A549 (cell line): ENCODE results near the gene ENTR1. TPM values are rescaled to one million over a fixed set of nuclear protein-coding genes. Genes with fewer than 3 reads are reported as not detected.

Experiments
- ATAC-seq, 2 experiments: fragments of 200-7000 bp in 1 of 2; fragments of >200 bp in 1 of 2; cut with Nextera tagmentation in 1 of 2; cut with Tn5 transposase in 1 of 2; 3 replicates each; pipeline versions ENCODE4 v1.8.0 to v1.9.1; 2018 to 2020; ENCODE audit warnings: mild to moderate bottlenecking in 1 of 2, moderate library complexity in 1 of 2
- CTCF ChIA-PET: fragments of 300-600 bp; sonication (Branson Sonifier 250); formaldehyde crosslinking; extraction: SDS; loops from one replicate; lab custom pipeline; 2021; ENCODE audit warnings: antibody characterized with exemption, inconsistent platforms; lab: Yijun Ruan, JAX
- POLR2A ChIA-PET: fragments of 350-600 bp; formaldehyde crosslinking; extraction: SDS; loops from one replicate; lab custom pipeline; 2021; ENCODE audit warnings: antibody characterized with exemption, inconsistent platforms; lab: Yijun Ruan, JAX
- DNase-seq, 2 experiments: peaks; one replicate each; pipeline versions ENCODE4 v3.0.0 to v3.0.0-alpha.2; 2011 to 2016; ENCODE audit warnings: low read depth in 1 of 2, low spot score in 1 of 2
- FAIRE-seq: peaks from 2 replicates; lab custom pipeline; 2011; peaks lifted over from hg19 to GRCh38; lab: Jason Lieb, UNC
- H3K27ac ChIP-seq, 2 experiments: fragments of >200 bp; sonication (Bioruptor Twin); formaldehyde crosslinking; 3 replicates each; pipeline ENCODE4 v1.5.1; 2016 to 2017
- H3K4me1 ChIP-seq: fragments of >200 bp; sonication (Bioruptor Twin); formaldehyde crosslinking; 3 replicates; pipeline ENCODE4 v1.6.1; 2016
- H3K4me2 ChIP-seq: fragments of >200 bp; sonication (Bioruptor Twin); formaldehyde crosslinking; 3 replicates; pipeline ENCODE4 v1.6.1; 2016
- H3K4me3 ChIP-seq: fragments of >200 bp; sonication (Bioruptor Twin); formaldehyde crosslinking; 3 replicates; pipeline ENCODE4 v1.5.1; 2016
- H3K9me3 ChIP-seq: fragments of >200 bp; sonication (Bioruptor Twin); formaldehyde crosslinking; 3 replicates; pipeline ENCODE4 v1.6.1; 2016
- BCL3 ChIP-seq: fragments of >200 bp; sonication (Bioruptor Twin); formaldehyde crosslinking; IDR thresholded peaks from 3 replicates; pipeline ENCODE4 v1.6.1; 2016
- CBX2 ChIP-seq: fragments of 200-600 bp; sonication (generic); IDR thresholded peaks from 2 replicates; pipeline ENCODE4 v1.6.1; 2016; ENCODE audit warnings: low read depth, mild to moderate bottlenecking, borderline replicate concordance
- CTCF ChIP-seq: fragments of >200 bp; sonication (Bioruptor Twin); formaldehyde crosslinking; IDR thresholded peaks from 3 replicates; pipeline ENCODE4 v1.5.1; 2016
- FOXS1 ChIP-seq: fragments of 250-450 bp; sonication (Bioruptor Pico); IDR thresholded peaks from 2 replicates; pipeline ENCODE4 v1.5.0; 2020; ENCODE audit warnings: mild to moderate bottlenecking, moderate library complexity
- HDAC2 ChIP-seq: fragments of 200-600 bp; sonication (generic); IDR thresholded peaks from 2 replicates; pipeline ENCODE4 v1.6.1; 2016
- HOXA7 ChIP-seq: fragments of 250-450 bp; sonication (Bioruptor Pico); IDR thresholded peaks from 2 replicates; pipeline ENCODE4 v1.5.0; 2020; ENCODE audit warnings: mild to moderate bottlenecking, moderate library complexity
- JUNB ChIP-seq: fragments of >200 bp; sonication (Bioruptor Twin); formaldehyde crosslinking; IDR thresholded peaks from 2 replicates; pipeline ENCODE4 v1.6.1; 2016
- KDM5A ChIP-seq: fragments of 200-600 bp; sonication (generic); IDR thresholded peaks from 2 replicates; pipeline ENCODE4 v1.6.1; 2016; ENCODE audit warnings: antibody characterized with exemption, mild to moderate bottlenecking
- MAFK ChIP-seq: fragments of 450-650 bp; IDR thresholded peaks from 2 replicates; pipeline ENCODE4 v1.6.1; 2014; ENCODE audit not compliant: partially characterized antibody
- NFE2L2 ChIP-seq: fragments of 150-350 bp; conservative IDR thresholded peaks from 2 replicates; pipeline ENCODE4 v1.6.1; 2014; ENCODE audit warnings: low read length
- PHF8 ChIP-seq: fragments of 200-600 bp; sonication (generic); IDR thresholded peaks from 2 replicates; pipeline ENCODE4 v1.6.1; 2016; ENCODE audit warnings: low read depth, mild to moderate bottlenecking, antibody characterized with exemption, moderate library complexity, borderline replicate concordance
- POLR2AphosphoS2 ChIP-seq: conservative IDR thresholded peaks from 2 replicates; pipeline ENCODE4 v1.6.1; 2012; ENCODE audit warnings: low read length, improper control_type of control experiment, inconsistent platforms
- RARB ChIP-seq: fragments of 250-450 bp; sonication (Bioruptor Pico); IDR thresholded peaks from 2 replicates; pipeline ENCODE4 v1.8.0; 2021; ENCODE audit warnings: mild to moderate bottlenecking, moderate library complexity
- SREBF2 ChIP-seq: fragments of 450-650 bp; IDR thresholded peaks from 2 replicates; pipeline ENCODE4 v1.6.1; 2014; ENCODE audit warnings: mild to moderate bottlenecking, moderate library complexity
- TP53 ChIP-seq: fragments of 250-450 bp; sonication (Bioruptor Pico); IDR thresholded peaks from 2 replicates; pipeline ENCODE4 v1.5.0; 2021; ENCODE audit warnings: mild to moderate bottlenecking, moderate library complexity
- WGBS: methylation state at CpG from one replicate; pipeline ENCODE4 v1.1.6; 2017; ENCODE audit errors: missing lambda C conversion rate; 5-methylcytosine and 5-hydroxymethylcytosine counted together
- polyA plus RNA-seq, 4 experiments: library from polyadenylated mRNA; depleted of rRNA in 3 of 4; stranded (reverse); fragments of >200 nt; fragmentation: RNase III in 1 of 4; extraction: RNeasy Plus Mini Kit Qiagen cat#74134 plus additional on column Dnase treatment in 1 of 4; gene quantifications; 2 replicates in 3 of 4; 3 replicates in 1 of 4; pipeline ENCODE4 v1.2.3, GENCODE V29; 2011 to 2017

The ENTR1 gene
- polyA plus RNA-seq, 2 of the 4 experiments (the other 2 are of a cell fraction), result 63.8 to 75.8 TPM

- no peak for TF ChIP-seq SREBF2
These were observed 46.9 kb upstream of the ENTR1 start (continued) for GRCh38 chr9:136457326-136457725.

- ChIA-PET POLR2A (no interaction called here), CTCF (interaction anchor here (1.2 to 2.0 kb wide), 4 partner anchors 11 to 173 kb away, joined by 3 to 7 read pairs (median 4); no protein-coding TSS in a partner anchor)
- DNase-seq (no peak), FAIRE-seq (no peak), ATAC-seq (no peak)
- no peaks in the 10 kb centered on the region for H3K4me1 ChIP-seq
- H3K27ac ChIP-seq, result 0 out of 6 replicates have a peak overlapping the region, but pooled peaks of 1 of the 2 experiments have one; percentile 20
- H3K4me3 ChIP-seq, result no peak overlapping the region
- H3K4me2 ChIP-seq, result no peak overlapping the region
- TF ChIP-seq CBX2 (no peak), MAFK (peak; percentile 83)
- no peaks in the 10 kb centered on the region for H3K9me3 ChIP-seq
- WGBS, result 78% methylated on average over 9 of the region's 9 CpGs
These were observed 45.8 kb upstream of the ENTR1 start for GRCh38 chr9:136456258-136456657.

- no peak overlapping the region for H3K4me2 ChIP-seq
- DNase-seq (no peak), ATAC-seq (peak; percentile 30 to 31; a peak in 4 of 6 replicates), FAIRE-seq (no peak)
- H3K27ac ChIP-seq, result no peak overlapping the region
- TF ChIP-seq TP53 (CRISPR knock-in tag) (no peak), JUNB (no peak), CTCF (no peak), KDM5A (no peak), NFE2L2 (no peak), HDAC2 (no peak), PHF8 (no peak), FOXS1 (CRISPR knock-in tag) (no peak), CBX2 (no peak), HOXA7 (CRISPR knock-in tag) (no peak)
- POLR2A ChIA-PET, result no interaction called here
- no peak overlapping the region for H3K4me3 ChIP-seq
- CTCF ChIA-PET, result interaction anchor here (1.2 to 2.0 kb wide), 4 partner anchors 12 to 174 kb away, joined by 3 to 7 read pairs (median 5); no protein-coding TSS in a partner anchor
- WGBS, result 95% methylated on average over 40 of the region's 43 CpGs
- H3K4me1 ChIP-seq, result no peaks in the 10 kb centered on the region
- no peaks in the 10 kb centered on the region for H3K9me3 ChIP-seq
These were observed 44.9 kb upstream of the ENTR1 start for GRCh38 chr9:136455043-136456002.

GRCh38 chr9:136454026-136454796 is 43.8 kb upstream of the ENTR1 start:
- ATAC-seq (0 out of 6 replicates have a peak, but pooled peaks of 1 of the 2 experiments have one; percentile 8), FAIRE-seq (no peak), DNase-seq (no peak)
- Histone ChIP-seq H3K9me3 (no peaks in the 10 kb centered on the region), H3K27ac (no peak overlapping the region), H3K4me2 (no peak overlapping the region), H3K4me1 (no peaks in the 10 kb centered on the region), H3K4me3 (no peak overlapping the region)
- TF ChIP-seq POLR2AphosphoS2 (no peak), RARB (CRISPR knock-in tag) (no peak), BCL3 (no peak)
- ChIA-PET CTCF (interaction anchor here (1.1 to 2.0 kb wide), 5 partner anchors 11 to 34 kb away, joined by 3 to 9 read pairs (median 6); no protein-coding TSS in a partner anchor), POLR2A (no interaction called here)
- WGBS, result 94% methylated on average over 22 of the region's 25 CpGs
